DMS114 treated with DMSO at 0.1 percent for 48 hours (cell line): ENCODE results near the gene SLC34A2.

ENCODE experiments used
- DNase-seq: peaks from one replicate; lab custom pipeline; 2025; ENCODE audit not compliant: unreplicated experiment; lab: John Stamatoyannopoulos, UW

Gene SLC34A2

GRCh38 chr4:25723409-25723808 is 67.8 kb downstream of the SLC34A2 start:
- DNase-seq, result no peak

- no peak for DNase-seq
Observed at GRCh38 chr4:25725870-25726269, 70.2 kb downstream of the SLC34A2 start.

- no peak for DNase-seq
Observed at GRCh38 chr4:25727711-25728493, 72.3 kb downstream of the SLC34A2 start.
